Adrenal gland (tissue), 5 donors: ENCODE measurements around the gene ERICH6.

ENCODE experiments used
- POLR2A ChIP-seq, 2 donors: fragments of 450-650 bp; IDR thresholded peaks; one replicate each; pipeline ENCODE4 v1.6.1; 2017; ENCODE audit warnings: antibody characterized with exemption in 2 of 2, mild to moderate bottlenecking in 2 of 2, moderate library complexity in 1 of 2
- TF ChIP-seq, protein P1 (sequence below), 6 experiments: fragments of 450-650 bp in 4 of 6; fragments of 200-600 bp in 2 of 6; sonication (generic) in 1 of 6; IDR thresholded peaks; 1 replicate in 5 of 6; 2 replicates in 1 of 6; pipeline versions ENCODE4 v1.5.1 to v1.8.0; 2016 to 2021; ENCODE audit warnings: antibody characterized with exemption in 6 of 6, mild to moderate bottlenecking in 2 of 6, moderate library complexity in 1 of 6
- donor health status: DM: no; HTN: no; CAD: no.

DNA sequence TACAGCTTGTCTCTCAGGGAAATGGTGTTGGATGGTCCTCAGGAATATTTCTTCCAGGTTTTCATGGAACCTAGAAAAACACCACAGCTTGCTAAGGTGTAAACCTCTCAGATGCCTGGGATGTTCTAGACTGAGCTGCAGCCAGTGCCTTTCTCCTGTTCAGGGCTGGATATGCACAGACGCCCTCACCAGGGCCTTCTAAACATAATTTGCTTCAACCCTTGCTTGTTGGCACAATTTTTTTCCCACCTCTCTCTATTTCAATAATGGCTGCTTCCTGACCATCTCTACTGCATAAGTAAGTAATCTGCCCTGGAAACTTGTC, 31.0 kb upstream of the ERICH6 start:
- TF ChIP-seq, protein P1, sequence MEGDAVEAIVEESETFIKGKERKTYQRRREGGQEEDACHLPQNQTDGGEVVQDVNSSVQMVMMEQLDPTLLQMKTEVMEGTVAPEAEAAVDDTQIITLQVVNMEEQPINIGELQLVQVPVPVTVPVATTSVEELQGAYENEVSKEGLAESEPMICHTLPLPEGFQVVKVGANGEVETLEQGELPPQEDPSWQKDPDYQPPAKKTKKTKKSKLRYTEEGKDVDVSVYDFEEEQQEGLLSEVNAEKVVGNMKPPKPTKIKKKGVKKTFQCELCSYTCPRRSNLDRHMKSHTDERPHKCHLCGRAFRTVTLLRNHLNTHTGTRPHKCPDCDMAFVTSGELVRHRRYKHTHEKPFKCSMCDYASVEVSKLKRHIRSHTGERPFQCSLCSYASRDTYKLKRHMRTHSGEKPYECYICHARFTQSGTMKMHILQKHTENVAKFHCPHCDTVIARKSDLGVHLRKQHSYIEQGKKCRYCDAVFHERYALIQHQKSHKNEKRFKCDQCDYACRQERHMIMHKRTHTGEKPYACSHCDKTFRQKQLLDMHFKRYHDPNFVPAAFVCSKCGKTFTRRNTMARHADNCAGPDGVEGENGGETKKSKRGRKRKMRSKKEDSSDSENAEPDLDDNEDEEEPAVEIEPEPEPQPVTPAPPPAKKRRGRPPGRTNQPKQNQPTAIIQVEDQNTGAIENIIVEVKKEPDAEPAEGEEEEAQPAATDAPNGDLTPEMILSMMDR (IDR thresholded peaks at IDR 0.05): no peak
- TF ChIP-seq POLR2A (IDR thresholded peaks at IDR 0.05): no peak
